A549 (cell line): ENCODE results near the gene CHCHD6. TPM values are rescaled to one million over a fixed set of nuclear protein-coding genes. Genes with fewer than 3 reads are reported as not detected.

Experiments
- ATAC-seq, 2 experiments: fragments of 200-7000 bp in 1 of 2; fragments of >200 bp in 1 of 2; cut with Nextera tagmentation in 1 of 2; cut with Tn5 transposase in 1 of 2; 3 replicates each; pipeline versions ENCODE4 v1.8.0 to v1.9.1; 2018 to 2020; ENCODE audit warnings: mild to moderate bottlenecking in 1 of 2, moderate library complexity in 1 of 2
- CTCF ChIA-PET: fragments of 300-600 bp; sonication (Branson Sonifier 250); formaldehyde crosslinking; extraction: SDS; loops from one replicate; lab custom pipeline; 2021; ENCODE audit warnings: antibody characterized with exemption, inconsistent platforms; lab: Yijun Ruan, JAX
- POLR2A ChIA-PET: fragments of 350-600 bp; formaldehyde crosslinking; extraction: SDS; loops from one replicate; lab custom pipeline; 2021; ENCODE audit warnings: antibody characterized with exemption, inconsistent platforms; lab: Yijun Ruan, JAX
- DNase-seq, 2 experiments: peaks; one replicate each; pipeline versions ENCODE4 v3.0.0 to v3.0.0-alpha.2; 2011 to 2016; ENCODE audit warnings: low read depth in 1 of 2, low spot score in 1 of 2
- FAIRE-seq: peaks from 2 replicates; lab custom pipeline; 2011; peaks lifted over from hg19 to GRCh38; lab: Jason Lieb, UNC
- H3K27ac ChIP-seq, 2 experiments: fragments of >200 bp; sonication (Bioruptor Twin); formaldehyde crosslinking; 3 replicates each; pipeline ENCODE4 v1.5.1; 2016 to 2017
- H3K4me1 ChIP-seq: fragments of >200 bp; sonication (Bioruptor Twin); formaldehyde crosslinking; 3 replicates; pipeline ENCODE4 v1.6.1; 2016
- H3K4me2 ChIP-seq: fragments of >200 bp; sonication (Bioruptor Twin); formaldehyde crosslinking; 3 replicates; pipeline ENCODE4 v1.6.1; 2016
- H3K4me3 ChIP-seq: fragments of >200 bp; sonication (Bioruptor Twin); formaldehyde crosslinking; 3 replicates; pipeline ENCODE4 v1.5.1; 2016
- H3K9me3 ChIP-seq: fragments of >200 bp; sonication (Bioruptor Twin); formaldehyde crosslinking; 3 replicates; pipeline ENCODE4 v1.6.1; 2016
- BCL3 ChIP-seq: fragments of >200 bp; sonication (Bioruptor Twin); formaldehyde crosslinking; IDR thresholded peaks from 3 replicates; pipeline ENCODE4 v1.6.1; 2016
- CEBPB ChIP-seq, 2 experiments: fragments of >200 bp in 1 of 2; sonication (Bioruptor Twin) in 1 of 2; formaldehyde crosslinking in 1 of 2; IDR thresholded peaks; 2 replicates each; pipeline ENCODE4 v1.6.1; 2012 to 2016
- CHD4 ChIP-seq: fragments of 200-600 bp; sonication (generic); IDR thresholded peaks from 2 replicates; pipeline ENCODE4 v1.6.1; 2016; ENCODE audit warnings: antibody characterized with exemption, mild to moderate bottlenecking, borderline replicate concordance
- EHF ChIP-seq: fragments of 250-450 bp; sonication (Bioruptor Pico); IDR thresholded peaks from 2 replicates; pipeline ENCODE4 v1.5.0; 2020; ENCODE audit warnings: mild to moderate bottlenecking
- EHMT2 ChIP-seq: fragments of 200-600 bp; sonication (generic); IDR thresholded peaks from 2 replicates; pipeline ENCODE4 v1.6.1; 2016; ENCODE audit warnings: antibody characterized with exemption, low read depth, mild to moderate bottlenecking, moderate library complexity
- EP300 ChIP-seq, 2 experiments: fragments of >200 bp; sonication (Bioruptor Twin); formaldehyde crosslinking; IDR thresholded peaks; 2 replicates in 1 of 2; 3 replicates in 1 of 2; pipeline ENCODE4 v1.6.1; 2016 to 2017
- ESRRA ChIP-seq: fragments of 150-350 bp; IDR thresholded peaks from 2 replicates; pipeline ENCODE4 v1.6.1; 2014; ENCODE audit warnings: mild to moderate bottlenecking, low read length, borderline replicate concordance
- FOSB ChIP-seq: fragments of 250-450 bp; sonication (Bioruptor Pico); IDR thresholded peaks from 2 replicates; pipeline ENCODE4 v1.5.0; 2020; ENCODE audit warnings: mild to moderate bottlenecking, moderate library complexity
- HOXB13 ChIP-seq: fragments of 250-450 bp; sonication (Bioruptor Pico); IDR thresholded peaks from 2 replicates; pipeline ENCODE4 v1.5.0; 2020; ENCODE audit warnings: low read depth, mild to moderate bottlenecking, moderate library complexity
- HOXB5 ChIP-seq: fragments of 250-450 bp; sonication (Bioruptor Pico); IDR thresholded peaks from 2 replicates; pipeline ENCODE4 v1.5.0; 2020; ENCODE audit warnings: mild to moderate bottlenecking, moderate library complexity
- JUN ChIP-seq, 2 experiments: fragments of >200 bp; sonication (Bioruptor Twin); formaldehyde crosslinking; IDR thresholded peaks; 2 replicates in 1 of 2; 3 replicates in 1 of 2; pipeline ENCODE4 v1.6.1; 2016 to 2017
- MAFK ChIP-seq: fragments of 450-650 bp; IDR thresholded peaks from 2 replicates; pipeline ENCODE4 v1.6.1; 2014; ENCODE audit not compliant: partially characterized antibody
- MAX ChIP-seq: IDR thresholded peaks from 2 replicates; pipeline ENCODE4 v1.6.1; 2012
- MAZ ChIP-seq: fragments of 150-350 bp; IDR thresholded peaks from 2 replicates; pipeline ENCODE4 v1.6.1; 2014; ENCODE audit warnings: antibody characterized with exemption, low read depth, low read length, borderline replicate concordance
- MYC ChIP-seq: IDR thresholded peaks from 2 replicates; pipeline ENCODE4 v1.6.1; 2012; ENCODE audit warnings: mild to moderate bottlenecking, inconsistent platforms, low read length, improper control_type of control experiment, borderline replicate concordance
- NFE2L2 ChIP-seq: fragments of 150-350 bp; conservative IDR thresholded peaks from 2 replicates; pipeline ENCODE4 v1.6.1; 2014; ENCODE audit warnings: low read length
- NPAS2 ChIP-seq: fragments of 250-450 bp; sonication (Bioruptor Pico); IDR thresholded peaks from 2 replicates; pipeline ENCODE4 v1.8.0; 2022; ENCODE audit warnings: mild to moderate bottlenecking, moderate library complexity, borderline replicate concordance
- NR3C1 ChIP-seq: fragments of >200 bp; sonication (Bioruptor Twin); formaldehyde crosslinking; IDR thresholded peaks from 3 replicates; pipeline ENCODE4 v1.6.1; 2017
- RAD21 ChIP-seq, 2 experiments: fragments of >200 bp in 1 of 2; sonication (Bioruptor Twin) in 1 of 2; formaldehyde crosslinking in 1 of 2; IDR thresholded peaks in 1 of 2; conservative IDR thresholded peaks in 1 of 2; 2 replicates in 1 of 2; 3 replicates in 1 of 2; pipeline ENCODE4 v1.6.1; 2012 to 2018; ENCODE audit warnings: inconsistent platforms in 1 of 2
- RFX5 ChIP-seq: fragments of 450-650 bp; IDR thresholded peaks from 2 replicates; pipeline ENCODE4 v1.7.1; 2014; ENCODE audit warnings: antibody characterized with exemption, mild to moderate bottlenecking, moderate library complexity
- RNF2 ChIP-seq: fragments of 200-600 bp; sonication (generic); IDR thresholded peaks from 2 replicates; pipeline ENCODE4 v1.6.1; 2016; ENCODE audit warnings: low read depth, mild to moderate bottlenecking, antibody characterized with exemption, moderate library complexity, borderline replicate concordance
- SMC3 ChIP-seq: fragments of >200 bp; sonication (Bioruptor Twin); formaldehyde crosslinking; IDR thresholded peaks from 3 replicates; pipeline ENCODE4 v1.6.1; 2018; ENCODE audit warnings: inconsistent platforms
- SREBF2 ChIP-seq: fragments of 450-650 bp; IDR thresholded peaks from 2 replicates; pipeline ENCODE4 v1.6.1; 2014; ENCODE audit warnings: mild to moderate bottlenecking, moderate library complexity
- ZSCAN20 ChIP-seq: fragments of 250-450 bp; sonication (Bioruptor Pico); IDR thresholded peaks from 2 replicates; pipeline ENCODE4 v1.8.0; 2022; ENCODE audit warnings: mild to moderate bottlenecking, moderate library complexity
- WGBS: methylation state at CpG from one replicate; pipeline ENCODE4 v1.1.6; 2017; ENCODE audit errors: missing lambda C conversion rate; 5-methylcytosine and 5-hydroxymethylcytosine counted together
- polyA plus RNA-seq, 4 experiments: library from polyadenylated mRNA; depleted of rRNA in 3 of 4; stranded (reverse); fragments of >200 nt; fragmentation: RNase III in 1 of 4; extraction: RNeasy Plus Mini Kit Qiagen cat#74134 plus additional on column Dnase treatment in 1 of 4; gene quantifications; 2 replicates in 3 of 4; 3 replicates in 1 of 4; pipeline ENCODE4 v1.2.3, GENCODE V29; 2011 to 2017

Gene CHCHD6
- polyA plus RNA-seq, 2 of the 4 experiments (the other 2 are of a cell fraction): 15.0 to 18.1 TPM

- POLR2A ChIA-PET: no interaction called here
- DNase-seq (no peak), FAIRE-seq (no peak), ATAC-seq (no peak)
- Histone ChIP-seq H3K4me1 (peaks cover 18% of the 10 kb centered on the region), H3K9me3 (no peaks in the 10 kb centered on the region), H3K4me3 (no peak overlapping the region), H3K4me2 (peak overlapping the region; percentile 37; the same call in 2 of the 3 replicates), H3K27ac (peak overlapping the region in 1 of 2 experiments; percentile 73; a peak in 3 of 6 replicates)
- CTCF ChIA-PET: interaction anchor here (0.6 to 4.6 kb wide), 3 partner anchors 41 to 562 kb away, joined by 3 to 39 read pairs (median 3); no protein-coding TSS in a partner anchor
- WGBS: 81% methylated on average over 6 of the region's 10 CpGs
- TF ChIP-seq EP300 (IDR thresholded peaks at IDR 0.05): no peak
- TF ChIP-seq CHD4: no peak
- TF ChIP-seq HOXB5 (CRISPR knock-in tag): no peak
- TF ChIP-seq NFE2L2: no peak
- no peak for TF ChIP-seq HOXB13 (CRISPR knock-in tag)
- TF ChIP-seq ZSCAN20 (CRISPR knock-in tag): no peak
- TF ChIP-seq RFX5: no peak
- TF ChIP-seq NPAS2 (CRISPR knock-in tag): no peak
- TF ChIP-seq MYC: no peak
- no peak for TF ChIP-seq JUN (IDR thresholded peaks at IDR 0.05)
- no peak for TF ChIP-seq CEBPB (IDR thresholded peaks at IDR 0.05)
- no peak for TF ChIP-seq MAX
- no peak for TF ChIP-seq FOSB
- no peak for TF ChIP-seq NR3C1
- TF ChIP-seq EHMT2: no peak
- TF ChIP-seq RAD21 (conservative IDR thresholded peaks at IDR 0.05 in 1 of 2, IDR thresholded peaks at IDR 0.05 in 1 of 2): no peak
- TF ChIP-seq BCL3: no peak
- no peak for TF ChIP-seq SMC3
- TF ChIP-seq MAFK: no peak
Observed at GRCh38 chr3:126959136-126959920, 255.3 kb downstream of the CHCHD6 start.

- ChIA-PET CTCF (interaction anchor here (0.6 to 4.6 kb wide), 6 partner anchors 21 to 561 kb away, joined by 3 to 39 read pairs (median 3); partner anchors contain the start of gene PLXNA1), POLR2A (no interaction called here)
- WGBS: 52% methylated on average over 12 of the region's 17 CpGs
- DNase-seq: peak; percentile 49 to 53
- peaks cover 18% of the 10 kb centered on the region for H3K4me1 ChIP-seq
- H3K4me3 ChIP-seq: no peak overlapping the region
- peak overlapping the region; percentile 45 to 73; a peak in 3 of 6 replicates for H3K27ac ChIP-seq
- FAIRE-seq: no peak
- peak overlapping the region; percentile 37; the same call in 2 of the 3 replicates for H3K4me2 ChIP-seq
- peak; percentile 77 to 90 for ATAC-seq
- no peaks in the 10 kb centered on the region for H3K9me3 ChIP-seq
- TF ChIP-seq MAX (peak; percentile 86), SREBF2 (no peak), MAZ (no peak), EHF (CRISPR knock-in tag) (no peak), ESRRA (no peak), SMC3 (peak; percentile 31; the same call in 2 of the 3 replicates), RAD21 (conservative IDR thresholded peaks at IDR 0.05 in 1 of 2, IDR thresholded peaks at IDR 0.05 in 1 of 2) (peak in 1 of 2 experiments; percentile 49; a peak in 4 of 5 replicates), RNF2 (no peak)
Observed at GRCh38 chr3:126959921-126960603, 256.0 kb downstream of the CHCHD6 start.
